Inflammatory macrophage (primary cell): Measurements from ENCODE around the gene PAPSS1.
"Not testable (repeated sequence)": the region's sequence is repeated elsewhere in the genome, so short reads cannot be mapped to it uniquely, and the experiment has no call there.

Experiments used
- DNase-seq, 2 donors: peaks; one replicate each; pipeline ENCODE4 v3.0.0-alpha.2; 2020 to 2022

The PAPSS1 gene

GRCh38 chr4:107726131-107726925 lies 6.3 kb upstream of the PAPSS1 start:
- DNase-seq = not testable (repeated sequence)

- peak in 1 of 2 donors; percentile 38 for DNase-seq
Observed at GRCh38 chr4:107725281-107725859, 5.3 kb upstream of the PAPSS1 start.

DNA sequence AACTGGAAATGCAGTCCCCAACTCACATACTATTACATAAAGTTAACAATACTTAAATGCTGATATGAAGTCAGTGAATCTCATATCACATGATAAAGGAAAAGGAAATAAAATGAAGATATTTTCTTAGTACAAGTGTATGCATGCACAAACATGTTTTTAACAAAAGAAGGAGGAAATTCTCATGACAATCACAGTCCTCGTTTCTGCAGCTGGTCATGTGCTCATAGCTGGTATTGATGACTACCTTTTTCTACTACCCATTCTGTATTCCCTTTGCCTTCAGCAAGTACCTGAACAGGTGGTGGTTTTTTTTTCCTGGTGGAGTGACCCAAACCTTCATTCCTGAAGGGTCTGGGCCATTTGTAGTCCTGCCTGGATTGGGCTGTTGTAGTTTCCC lies 3.3 kb upstream of the PAPSS1 start:
- DNase-seq = not testable (repeated sequence)

DNA sequence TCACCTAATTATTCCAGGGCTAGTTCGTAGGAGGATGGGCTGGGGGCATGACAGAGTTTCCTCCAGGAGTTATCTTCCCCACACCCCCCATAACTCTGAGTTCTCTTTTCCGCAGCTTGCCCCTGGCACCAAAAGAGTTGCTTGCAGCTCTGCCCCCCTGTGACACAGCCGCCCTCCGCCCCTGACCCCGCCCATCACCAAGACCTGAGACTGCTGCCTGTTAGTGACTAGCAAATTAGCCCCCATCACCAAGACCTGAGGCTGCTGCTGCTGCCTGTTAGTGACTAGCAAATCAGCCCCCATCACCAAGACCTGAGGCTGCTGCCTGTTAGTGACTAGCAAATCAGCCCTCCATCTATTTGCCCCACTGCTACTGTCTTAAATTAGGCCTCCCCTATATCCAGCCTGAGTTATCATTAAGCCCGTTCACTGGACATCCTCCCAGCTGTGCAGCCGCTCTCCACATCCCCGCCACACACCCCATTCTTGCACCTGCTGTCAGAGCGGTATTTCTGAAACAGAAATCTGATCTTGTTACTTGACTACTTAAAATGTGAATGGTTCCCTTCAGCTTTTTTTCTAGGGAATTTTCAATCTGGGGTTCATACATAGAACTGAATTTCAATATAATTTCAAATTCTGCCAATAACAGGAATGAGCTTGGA lies 1.5 kb upstream of the PAPSS1 start:
- DNase-seq = no peak

GRCh38 chr4:107719207-107719921 lies 670 bp downstream of the PAPSS1 start:
- peak; percentile 56 to 68 for DNase-seq

- peak; percentile 77 to 78 for DNase-seq
Observed at GRCh38 chr4:107718351-107718965, 1.6 kb downstream of the PAPSS1 start.

DNA sequence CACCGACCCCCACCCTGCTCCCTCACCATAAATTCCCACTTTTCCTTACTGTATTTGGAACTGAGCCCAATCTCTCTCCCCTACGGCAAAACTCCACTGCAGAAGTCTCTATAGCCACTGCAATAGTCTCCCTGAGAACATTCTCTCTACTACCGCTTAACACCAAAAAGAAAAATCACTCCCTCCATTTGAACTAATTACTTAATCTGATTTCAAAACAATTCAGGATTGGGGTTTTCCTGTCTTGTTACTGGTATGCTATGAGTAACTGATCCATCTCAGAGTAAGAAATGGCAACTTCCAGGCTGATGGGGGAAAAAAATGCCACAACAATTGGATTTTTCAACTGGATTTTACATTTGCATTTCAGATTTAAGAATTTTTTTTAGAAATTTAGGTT lies 5.8 kb downstream of the PAPSS1 start:
- DNase-seq = no peak

GRCh38 chr4:107712236-107712635 lies 7.8 kb downstream of the PAPSS1 start:
- peak in 1 of 2 donors; percentile 7 for DNase-seq

- DNase-seq = peak in 1 of 2 donors; percentile 41
Observed at GRCh38 chr4:107711831-107712230, 8.2 kb downstream of the PAPSS1 start.

DNA sequence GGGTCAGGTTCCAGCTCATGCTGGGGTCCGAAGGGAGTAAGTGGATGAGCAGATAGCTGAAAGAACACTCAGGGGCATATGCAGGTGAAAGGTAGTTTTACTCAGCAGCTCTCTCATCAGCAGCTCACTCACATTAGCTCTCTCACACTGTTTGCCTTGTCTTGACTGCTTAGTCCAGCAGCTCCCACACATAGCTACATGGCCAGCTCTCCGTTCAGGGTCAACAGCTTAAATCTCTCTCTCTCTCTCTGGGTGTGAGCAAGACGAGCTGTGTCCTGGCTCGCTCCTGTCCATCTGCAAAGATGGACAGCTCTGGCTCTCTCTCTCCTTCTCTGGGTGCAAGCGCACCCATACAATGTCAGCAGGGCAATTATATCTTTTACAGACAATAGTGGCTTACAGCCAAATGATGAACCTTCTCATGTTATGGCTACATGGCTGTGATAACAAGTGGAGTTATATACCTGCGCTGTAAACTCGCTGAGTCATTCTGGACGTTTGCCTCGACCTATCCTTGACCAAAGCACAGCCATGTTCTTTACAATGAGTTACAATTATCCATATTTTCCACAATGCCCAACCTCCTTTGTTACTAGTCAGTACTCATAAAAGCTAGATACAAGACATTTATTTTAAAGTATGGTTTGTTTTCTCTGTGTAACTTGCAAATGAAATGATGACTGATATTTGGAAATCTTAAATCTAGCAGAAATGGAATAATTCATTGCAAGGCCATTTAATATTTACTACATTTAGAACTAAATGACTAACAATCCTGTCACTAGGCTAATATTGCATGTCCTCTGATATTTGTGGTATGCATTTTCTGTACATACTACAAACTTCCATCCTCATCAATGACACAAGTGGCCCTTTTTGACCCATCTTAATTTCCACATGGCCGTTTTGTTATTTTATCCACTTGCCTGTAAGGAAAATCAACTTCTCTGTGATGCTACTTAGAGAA lies 9.3 kb downstream of the PAPSS1 start:
- peak in 1 of 2 donors; percentile 8 for DNase-seq

DNA sequence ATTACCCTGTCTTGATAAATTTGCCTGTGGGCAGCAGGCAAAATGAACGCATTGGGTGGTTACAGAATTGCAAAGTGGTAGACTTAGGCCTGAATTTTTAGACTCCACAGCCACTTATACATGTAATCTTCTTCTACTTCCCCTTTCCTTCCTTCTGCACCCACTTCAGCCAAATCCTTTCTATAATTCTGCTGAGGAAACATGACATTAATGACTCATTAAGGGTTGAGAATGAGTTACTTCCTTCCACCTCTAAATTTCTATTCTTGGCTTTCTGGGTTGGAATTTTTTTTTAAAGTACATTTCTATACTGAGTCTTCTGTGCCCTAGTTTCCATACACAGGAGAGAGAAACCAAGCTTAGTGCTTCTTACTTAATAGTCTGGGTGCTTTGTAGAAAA lies 10.1 kb downstream of the PAPSS1 start:
- DNase-seq = peak; percentile 76 to 90

GRCh38 chr4:107708225-107708624 lies 11.8 kb downstream of the PAPSS1 start:
- DNase-seq = no peak

- no peak for DNase-seq
Observed at GRCh38 chr4:107705742-107706556, 14.1 kb downstream of the PAPSS1 start.

GRCh38 chr4:107701565-107701964 lies 18.5 kb downstream of the PAPSS1 start:
- no peak for DNase-seq

GRCh38 chr4:107699466-107700206 lies 20.4 kb downstream of the PAPSS1 start:
- DNase-seq = no peak

DNA sequence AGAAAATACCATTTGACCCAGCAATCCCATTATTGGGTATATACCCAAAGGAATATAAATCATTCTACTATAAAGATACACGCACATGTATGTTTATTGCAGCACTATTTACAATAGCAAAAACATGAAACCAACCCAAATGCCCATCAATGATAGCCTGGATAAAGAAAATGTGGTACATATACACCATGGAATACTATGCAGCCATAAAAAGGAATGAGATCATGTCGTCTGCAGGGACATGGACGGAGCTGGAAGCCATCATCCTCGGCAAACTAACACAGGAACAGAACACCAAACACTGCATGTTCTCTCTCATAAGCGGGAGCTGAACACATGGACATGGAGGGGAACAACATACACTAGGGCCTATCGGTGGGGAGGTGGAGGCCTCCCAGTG lies 23.8 kb downstream of the PAPSS1 start:
- DNase-seq = not testable (repeated sequence)

DNA sequence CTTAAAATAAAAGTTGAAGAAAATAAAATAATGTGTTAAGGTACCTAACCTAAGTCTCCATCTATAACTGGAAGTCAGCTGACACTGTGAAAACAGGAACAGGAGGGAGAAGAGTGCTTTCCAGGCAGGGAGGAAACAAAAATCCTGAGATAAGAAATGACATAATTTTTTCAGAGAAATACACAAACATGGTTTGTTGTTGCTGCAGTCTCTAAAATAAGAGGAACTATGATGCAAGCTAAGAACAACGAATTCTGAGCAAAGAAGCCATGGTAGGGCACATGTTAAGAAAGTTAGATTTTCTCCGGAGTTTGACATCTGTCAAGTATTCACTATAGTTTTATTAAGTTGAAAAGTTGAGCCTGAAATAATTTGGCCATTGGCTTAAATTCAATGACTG lies 26.9 kb downstream of the PAPSS1 start:
- DNase-seq = peak; percentile 71 to 86

DNA sequence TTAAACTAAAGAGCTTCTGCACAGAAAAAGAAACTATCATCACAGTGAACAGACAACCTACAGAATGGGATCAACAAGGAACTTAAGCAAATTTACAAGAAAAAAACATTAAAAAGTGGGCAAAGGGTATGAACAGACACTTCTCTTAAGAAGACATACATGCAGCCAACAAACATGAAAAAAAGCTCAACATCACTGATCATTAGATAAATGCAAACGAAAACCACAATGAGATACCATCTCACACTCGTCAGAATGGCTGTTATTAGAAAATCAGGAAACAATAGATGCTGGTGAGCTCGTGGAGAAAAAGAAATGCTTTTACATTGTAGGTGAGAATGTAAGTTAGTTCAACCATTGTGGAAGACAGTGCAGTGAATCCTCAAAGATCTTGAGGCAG lies 27.8 kb downstream of the PAPSS1 start:
- DNase-seq = no peak

- no peak for DNase-seq
Observed at GRCh38 chr4:107691378-107691777, 28.7 kb downstream of the PAPSS1 start.
